GM12872 (cell line): Measurements from ENCODE around the gene LACTBL1.
A peak's percentile ranks its signal among the peaks of the same experiment; 100 is the strongest.

Source experiments
- CTCF ChIP-seq: IDR thresholded peaks from 3 replicates; pipeline ENCODE4 v1.5.1; 2011; ENCODE audit warnings: low read depth, mild to moderate bottlenecking, low read length, moderate library complexity; ENCODE audit not compliant: insufficient read depth

Gene LACTBL1

GRCh38 chr1:22976461-22977243 is 4.0 kb upstream of the LACTBL1 start:
- peak; percentile 82 for TF ChIP-seq CTCF

- TF ChIP-seq CTCF, result no peak
These were observed 3.4 kb upstream of the LACTBL1 start for GRCh38 chr1:22976127-22976460.

DNA sequence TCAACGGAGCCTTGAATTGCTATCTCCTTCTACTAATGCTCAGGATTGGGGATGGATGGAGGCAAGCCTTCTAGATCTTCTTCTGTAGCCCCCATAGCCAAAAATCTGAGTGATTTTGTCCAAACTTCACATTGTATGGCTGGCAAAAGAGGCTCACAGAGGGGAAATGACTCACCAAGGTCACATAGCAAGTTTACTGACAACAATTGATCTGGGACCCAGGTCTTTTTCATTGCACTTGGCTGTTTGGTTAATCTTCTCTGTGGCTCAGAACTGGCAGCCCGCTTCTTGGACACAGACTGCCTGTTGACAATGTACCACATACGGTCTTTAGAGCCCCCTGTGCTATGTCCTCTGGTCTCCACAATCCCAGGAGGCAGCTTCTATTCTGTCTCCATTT is 3.0 kb upstream of the LACTBL1 start:
- TF ChIP-seq CTCF, result no peak

DNA sequence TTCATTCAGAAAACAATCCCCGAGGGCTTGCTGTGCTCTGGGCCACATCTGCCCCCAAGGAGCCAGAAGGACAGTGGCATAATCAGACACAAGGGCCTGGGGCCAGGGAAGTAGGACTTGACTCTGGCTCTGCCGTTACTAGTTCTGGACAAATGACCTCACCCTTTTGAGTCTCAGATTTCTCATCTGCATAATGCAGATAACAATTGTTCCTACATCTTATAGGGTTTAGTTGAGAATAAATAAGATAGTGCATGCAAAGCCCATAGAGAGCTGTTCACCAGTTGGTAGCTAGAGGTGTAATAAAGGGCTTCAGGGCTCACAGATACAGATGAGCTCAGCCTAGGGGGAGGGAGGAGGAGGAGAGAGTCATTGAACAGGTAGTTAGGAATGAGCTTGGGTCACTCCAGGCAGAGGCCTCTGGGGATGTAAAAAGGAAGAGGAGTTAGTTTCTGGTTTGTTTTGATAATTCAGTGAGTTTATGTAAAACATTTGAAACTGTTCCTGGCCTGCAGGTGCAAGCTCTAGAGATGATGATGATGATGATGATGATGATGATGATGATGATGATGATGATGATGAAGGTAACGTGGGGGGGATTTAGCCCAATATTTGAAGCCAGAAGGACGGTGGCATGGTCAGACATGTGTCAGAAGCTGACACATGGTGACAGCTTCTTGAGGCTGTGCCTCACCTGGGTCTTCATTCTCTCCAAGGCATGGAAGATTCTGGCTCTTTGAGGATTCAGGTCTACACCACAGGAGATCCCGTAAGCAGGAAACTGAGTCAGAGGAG is 858 bp downstream of the LACTBL1 start:
- TF ChIP-seq CTCF, result no peak

DNA sequence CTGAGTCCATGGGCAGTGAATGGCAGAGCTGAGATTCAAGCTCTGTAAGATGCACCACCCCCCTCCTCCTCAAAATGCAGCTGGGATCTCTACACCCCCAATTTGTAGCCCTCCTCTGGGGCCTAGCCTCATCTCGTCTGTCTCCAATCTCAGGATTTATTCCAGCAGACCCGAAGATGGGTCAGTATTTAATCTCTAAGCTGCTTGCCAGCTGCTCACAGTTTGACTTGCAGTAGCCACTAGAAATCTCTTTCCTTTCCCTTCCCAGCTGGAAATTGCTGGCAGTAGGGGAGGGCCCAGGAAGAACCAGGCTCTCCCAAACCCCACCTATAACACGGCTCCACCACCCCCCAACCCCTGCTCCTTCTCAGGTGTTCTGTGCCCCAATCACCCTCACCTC is 1.5 kb downstream of the LACTBL1 start:
- no peak for TF ChIP-seq CTCF

- no peak for TF ChIP-seq CTCF
These were observed 2.6 kb downstream of the LACTBL1 start for GRCh38 chr1:22970096-22970495.

- TF ChIP-seq CTCF, result no peak
These were observed 3.4 kb downstream of the LACTBL1 start for GRCh38 chr1:22969304-22969709.
